Cortex of kidney (tissue), 1 donor: ENCODE measurements around the gene KRT13.

Source experiments
- DNase-seq: peaks from one replicate; lab custom pipeline; 2025; lab: John Stamatoyannopoulos, UW

Gene KRT13

GRCh38 chr17:41519501-41520224 lies 14.3 kb upstream of the KRT13 start:
- DNase-seq: no peak

GRCh38 chr17:41518789-41519449 lies 13.5 kb upstream of the KRT13 start, which contains the start of gene KRT15:
Gene KRT15, minus strand, starts transcription at chr17:41518890. Its CDS starts 63 bp downstream, at chr17:41518827.
- DNase-seq: no peak

GRCh38 chr17:41518031-41518430 lies 12.6 kb upstream of the KRT13 start:
- DNase-seq: no peak

- DNase-seq: no peak
Observed at GRCh38 chr17:41516830-41517283, 11.4 kb upstream of the KRT13 start.

- no peak for DNase-seq
Observed at GRCh38 chr17:41516147-41516829, 10.9 kb upstream of the KRT13 start.

GRCh38 chr17:41513168-41513547 lies 7.7 kb upstream of the KRT13 start:
- DNase-seq: no peak

GRCh38 chr17:41512546-41513167 lies 7.2 kb upstream of the KRT13 start:
- no peak for DNase-seq

GRCh38 chr17:41511716-41512115 lies 6.3 kb upstream of the KRT13 start:
- no peak for DNase-seq

GRCh38 chr17:41511116-41511515 lies 5.7 kb upstream of the KRT13 start:
- no peak for DNase-seq

GRCh38 chr17:41510251-41511065 lies 5.0 kb upstream of the KRT13 start:
- no peak for DNase-seq

GRCh38 chr17:41507315-41507880 lies 2.0 kb upstream of the KRT13 start:
- no peak for DNase-seq

- DNase-seq: no peak
Observed at GRCh38 chr17:41505809-41506767, 676 bp upstream of the KRT13 start.

GRCh38 chr17:41504246-41504977 lies 1.0 kb downstream of the KRT13 start:
- DNase-seq: no peak

- DNase-seq: no peak
Observed at GRCh38 chr17:41503202-41503601, 2.2 kb downstream of the KRT13 start.

GRCh38 chr17:41500131-41500911 lies 5.1 kb downstream of the KRT13 start:
- DNase-seq: no peak

GRCh38 chr17:41499714-41500113 lies 5.7 kb downstream of the KRT13 start:
- DNase-seq: no peak

GRCh38 chr17:41498276-41498675 lies 7.1 kb downstream of the KRT13 start:
- DNase-seq: no peak

GRCh38 chr17:41496803-41497484 lies 8.5 kb downstream of the KRT13 start:
- DNase-seq: no peak
